Measurements from ENCODE around the gene MBD6.
"Not testable (repeated sequence)": the region's sequence is repeated elsewhere in the genome, so short reads cannot be mapped to it uniquely, and the experiment has no call there.

Gene MBD6

DNA sequence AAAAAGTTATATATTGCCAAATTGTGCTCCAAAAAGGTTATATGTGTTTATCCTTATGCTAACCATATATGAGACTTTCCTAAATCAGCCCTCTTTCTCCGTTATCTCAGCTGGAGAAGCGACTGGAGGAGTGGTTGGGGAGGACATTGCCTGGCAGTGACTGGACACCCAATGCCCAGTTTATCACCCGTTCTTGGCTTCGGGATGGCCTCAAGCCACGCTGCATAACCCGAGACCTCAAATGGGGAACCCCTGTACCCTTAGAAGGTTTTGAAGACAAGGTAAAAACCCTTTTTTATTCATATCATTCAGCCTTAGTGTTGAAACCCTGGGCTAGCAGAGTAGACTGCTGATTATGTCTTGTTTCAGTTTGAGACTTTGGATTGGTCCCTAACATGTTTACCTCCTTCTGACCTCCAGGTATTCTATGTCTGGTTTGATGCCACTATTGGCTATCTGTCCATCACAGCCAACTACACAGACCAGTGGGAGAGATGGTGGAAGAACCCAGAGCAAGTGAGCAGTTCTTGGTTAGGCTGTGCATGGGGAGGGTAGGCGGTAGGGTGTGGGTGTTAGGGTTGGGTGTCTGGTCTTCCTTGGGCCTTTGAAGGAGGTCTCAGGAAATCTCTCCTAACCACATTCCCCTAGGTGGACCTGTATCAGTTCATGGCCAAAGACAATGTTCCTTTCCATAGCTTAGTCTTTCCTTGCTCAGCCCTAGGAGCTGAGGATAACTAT lies 10.9 kb upstream of the MBD6 start:
- no peak for DNase-seq
- in situ Hi-C loops (cut with HindIII; ENCODE audit: low pct_ligation_motif_present, low pct_unique_long_range_greater_than_20kb, low sequenced_read_pairs) = no loop called here

DNA sequence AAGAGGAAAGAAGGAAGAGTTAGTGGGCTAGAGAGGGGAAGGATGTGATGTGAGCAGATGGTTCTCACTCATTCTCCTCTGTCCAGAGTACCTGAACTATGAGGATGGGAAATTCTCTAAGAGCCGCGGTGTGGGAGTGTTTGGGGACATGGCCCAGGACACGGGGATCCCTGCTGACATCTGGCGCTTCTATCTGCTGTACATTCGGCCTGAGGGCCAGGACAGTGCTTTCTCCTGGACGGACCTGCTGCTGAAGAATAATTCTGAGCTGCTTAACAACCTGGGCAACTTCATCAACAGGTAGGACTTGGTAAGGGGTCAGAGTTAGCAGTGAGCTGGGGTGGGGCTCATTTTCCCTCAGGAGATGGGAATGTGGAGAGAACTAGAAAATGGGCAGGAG lies 10.0 kb upstream of the MBD6 start:
- in situ Hi-C loops (cut with HindIII; ENCODE audit: low pct_ligation_motif_present, low pct_unique_long_range_greater_than_20kb, low sequenced_read_pairs) = no loop called here
- DNase-seq = no peak

DNA sequence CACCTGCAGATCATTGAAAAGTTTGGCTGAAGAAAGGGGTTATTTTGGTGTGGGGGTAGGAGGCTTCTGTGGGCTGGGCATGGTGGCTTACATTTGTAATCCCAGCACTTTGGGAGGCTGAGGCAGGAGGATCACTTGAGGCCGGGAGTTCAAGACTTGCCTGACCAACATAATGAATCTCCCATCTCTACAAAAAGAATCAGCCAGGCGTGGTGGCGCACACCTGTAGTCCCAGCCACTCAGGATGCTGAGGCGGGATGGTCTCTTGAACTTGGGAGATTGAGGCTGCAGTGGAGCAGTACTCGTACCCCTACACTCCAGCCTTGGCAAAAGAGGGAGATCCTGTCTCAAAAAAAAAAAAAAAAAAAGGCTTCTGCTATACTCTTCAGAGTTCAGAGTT lies 9.4 kb upstream of the MBD6 start:
- DNase-seq = no peak
- in situ Hi-C loops (cut with HindIII; ENCODE audit: low pct_ligation_motif_present, low pct_unique_long_range_greater_than_20kb, low sequenced_read_pairs) = no loop called here

DNA sequence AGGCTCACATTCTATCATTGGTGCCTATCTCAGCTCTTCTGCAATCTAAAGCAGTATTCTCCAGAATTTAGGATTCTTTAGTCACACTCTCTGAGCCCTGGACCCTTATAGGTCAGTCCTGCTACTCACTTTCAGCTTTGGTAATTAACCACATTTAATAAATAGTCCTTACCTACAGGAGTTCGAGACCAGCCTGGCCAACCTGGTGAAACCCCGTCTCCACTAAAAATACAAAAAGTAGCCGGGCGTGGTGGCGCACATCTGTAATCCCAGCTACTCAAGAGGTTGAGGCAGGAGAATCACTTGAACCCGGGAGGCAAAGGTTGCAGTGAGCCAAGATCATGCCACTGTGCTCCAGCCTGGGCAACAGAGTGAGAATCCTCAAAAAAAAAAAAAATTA lies 8.9 kb upstream of the MBD6 start:
- in situ Hi-C loops (cut with HindIII; ENCODE audit: low pct_ligation_motif_present, low pct_unique_long_range_greater_than_20kb, low sequenced_read_pairs); DNase-seq: not testable (repeated sequence)

DNA sequence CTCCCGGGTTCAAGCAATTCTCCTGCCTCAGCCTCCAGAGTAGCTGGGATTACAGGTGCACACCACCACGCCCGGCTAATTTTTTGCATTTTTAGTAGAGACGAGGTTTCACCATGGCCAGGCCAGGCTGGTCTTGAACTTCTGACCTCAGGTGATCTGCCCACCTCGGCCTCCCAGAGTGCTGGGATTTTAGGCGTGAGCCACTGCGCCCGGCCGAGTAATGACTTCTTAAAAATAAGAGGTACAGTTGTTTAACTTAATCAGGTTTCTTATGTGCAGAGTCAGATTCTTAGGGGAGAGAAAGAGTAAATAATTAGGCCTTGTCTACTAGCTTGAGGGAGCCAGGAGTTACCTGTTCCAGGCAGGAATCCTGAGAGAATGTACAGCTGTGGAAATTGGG lies 8.4 kb upstream of the MBD6 start:
- DNase-seq; in situ Hi-C loops (cut with HindIII; ENCODE audit: low pct_ligation_motif_present, low pct_unique_long_range_greater_than_20kb, low sequenced_read_pairs): not testable (repeated sequence)

DNA sequence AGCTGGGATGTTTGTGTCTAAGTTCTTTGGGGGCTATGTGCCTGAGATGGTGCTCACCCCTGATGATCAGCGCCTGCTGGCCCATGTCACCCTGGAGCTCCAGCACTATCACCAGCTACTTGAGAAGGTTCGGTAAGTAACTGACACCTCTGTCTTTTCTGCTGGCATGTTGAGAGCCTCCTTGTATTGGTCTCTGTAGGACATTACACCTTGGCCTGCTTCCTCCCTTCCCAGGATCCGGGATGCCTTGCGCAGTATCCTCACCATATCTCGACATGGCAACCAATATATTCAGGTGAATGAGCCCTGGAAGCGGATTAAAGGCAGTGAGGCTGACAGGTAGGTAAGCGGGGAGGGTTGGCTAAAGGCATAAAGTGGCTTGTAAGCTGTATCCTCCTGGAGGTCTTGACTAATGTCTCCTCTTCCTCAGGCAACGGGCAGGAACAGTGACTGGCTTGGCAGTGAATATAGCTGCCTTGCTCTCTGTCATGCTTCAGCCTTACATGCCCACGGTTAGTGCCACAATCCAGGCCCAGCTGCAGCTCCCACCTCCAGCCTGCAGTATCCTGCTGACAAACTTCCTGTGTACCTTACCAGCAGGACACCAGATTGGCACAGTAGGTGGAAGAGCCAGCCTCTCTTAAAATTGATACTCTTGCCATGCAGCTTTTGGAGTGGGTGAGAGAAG lies 7.8 kb upstream of the MBD6 start:
- DNase-seq = no peak
- in situ Hi-C loops (cut with HindIII; ENCODE audit: low pct_ligation_motif_present, low pct_unique_long_range_greater_than_20kb, low sequenced_read_pairs) = no loop called here

DNA sequence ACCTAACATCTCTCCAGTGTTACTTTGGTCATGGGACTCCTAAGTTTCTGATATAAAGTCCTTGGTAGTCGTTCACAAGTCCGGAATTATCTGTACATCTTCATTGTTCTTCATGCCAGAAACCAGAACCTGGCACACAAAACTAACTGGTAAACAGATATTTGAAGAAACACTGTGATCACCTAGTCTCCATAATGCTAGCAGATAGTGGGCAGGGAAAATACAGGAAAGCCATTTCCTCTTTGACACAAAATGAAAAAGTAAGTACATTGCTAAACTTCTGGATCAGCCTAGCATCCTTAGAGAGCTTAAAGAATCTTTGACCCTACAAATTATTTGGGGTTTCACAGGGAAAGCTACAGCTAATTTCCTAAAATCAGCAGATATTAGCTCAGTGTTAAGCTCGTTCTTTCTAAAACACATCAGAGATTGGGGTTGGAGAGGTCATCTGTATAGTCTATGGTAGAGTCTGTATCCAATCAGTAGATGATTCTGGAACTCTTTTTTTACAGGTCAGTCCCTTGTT lies 7.2 kb upstream of the MBD6 start:
- no peak for DNase-seq
- in situ Hi-C loops (cut with HindIII; ENCODE audit: low pct_ligation_motif_present, low pct_unique_long_range_greater_than_20kb, low sequenced_read_pairs) = no loop called here

DNA sequence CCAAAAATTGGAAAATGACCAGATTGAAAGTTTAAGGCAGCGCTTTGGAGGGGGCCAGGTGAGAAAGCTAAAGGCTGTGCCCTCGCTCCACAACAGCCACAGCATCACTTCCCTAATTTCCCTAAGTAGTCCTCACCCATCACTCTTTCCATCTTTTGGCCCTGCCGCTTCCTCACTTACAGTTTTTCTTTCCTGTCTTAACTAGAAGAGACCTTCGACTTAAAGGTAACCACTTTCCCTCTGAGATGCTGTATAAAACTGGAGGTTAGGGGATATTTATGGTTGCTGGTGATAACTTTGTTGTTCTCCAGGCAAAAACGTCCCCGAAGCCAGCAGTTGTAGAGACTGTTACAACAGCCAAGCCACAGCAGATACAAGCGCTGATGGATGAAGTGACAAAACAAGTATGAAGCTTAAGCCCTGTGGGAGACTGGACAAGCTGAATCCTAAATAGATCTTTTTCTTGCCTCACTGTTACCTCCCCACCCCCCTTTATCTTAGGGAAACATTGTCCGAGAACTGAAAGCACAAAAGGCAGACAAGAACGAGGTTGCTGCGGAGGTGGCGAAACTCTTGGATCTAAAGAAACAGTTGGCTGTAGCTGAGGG lies 6.6 kb upstream of the MBD6 start:
- no peak for DNase-seq
- in situ Hi-C loops (cut with HindIII; ENCODE audit: low pct_ligation_motif_present, low pct_unique_long_range_greater_than_20kb, low sequenced_read_pairs) = no loop called here

DNA sequence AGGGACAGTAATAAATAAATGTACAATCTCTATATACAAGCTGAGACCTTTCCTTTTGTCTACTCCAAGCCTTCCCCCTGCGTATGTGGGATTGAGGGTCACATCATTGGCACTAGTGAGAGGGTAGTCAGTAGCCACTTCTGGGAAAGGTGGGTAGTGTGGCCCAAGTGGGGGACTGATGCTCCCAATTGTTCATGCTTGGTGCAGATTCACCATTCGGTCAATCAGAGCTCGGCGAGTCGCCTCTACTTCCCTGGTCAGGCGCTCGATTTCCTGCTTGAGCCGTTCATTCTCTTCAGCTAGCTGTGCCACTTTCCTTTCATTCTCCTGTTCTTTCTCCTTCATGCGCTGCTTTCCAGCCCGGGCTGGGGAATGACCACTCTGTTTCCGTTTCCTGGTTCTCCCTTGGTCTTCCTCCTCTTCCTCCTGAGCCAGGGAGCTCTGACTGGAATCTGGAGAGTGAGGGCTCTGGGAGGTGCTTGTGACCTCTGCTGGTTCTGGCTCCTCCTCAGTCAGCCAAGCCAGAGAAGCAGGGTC lies 5.9 kb upstream of the MBD6 start:
- in situ Hi-C loops (cut with HindIII; ENCODE audit: low pct_ligation_motif_present, low pct_unique_long_range_greater_than_20kb, low sequenced_read_pairs) = no loop called here
- DNase-seq = no peak

DNA sequence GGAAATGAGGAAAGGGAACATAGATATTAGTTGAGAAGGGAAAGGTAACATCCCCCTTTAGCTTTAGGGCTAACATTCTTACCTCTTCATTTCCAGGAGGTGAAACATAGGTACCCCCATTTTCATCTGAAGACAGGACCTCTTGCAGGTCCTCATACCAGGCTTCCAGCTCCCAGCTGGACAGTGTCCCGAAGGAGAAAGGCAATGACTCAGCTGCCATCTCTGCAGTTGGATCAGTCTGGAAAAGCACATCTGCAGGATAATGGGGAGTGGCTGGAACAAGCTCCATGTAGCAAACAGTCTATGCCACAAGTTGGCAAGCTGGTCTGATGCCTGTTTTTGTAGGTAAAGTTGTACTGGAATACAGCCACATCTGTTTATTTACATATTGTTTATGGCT lies 5.4 kb upstream of the MBD6 start:
- peak; percentile 39 for DNase-seq
- in situ Hi-C loops (cut with HindIII; ENCODE audit: low pct_ligation_motif_present, low pct_unique_long_range_greater_than_20kb, low sequenced_read_pairs) = no loop called here

DNA sequence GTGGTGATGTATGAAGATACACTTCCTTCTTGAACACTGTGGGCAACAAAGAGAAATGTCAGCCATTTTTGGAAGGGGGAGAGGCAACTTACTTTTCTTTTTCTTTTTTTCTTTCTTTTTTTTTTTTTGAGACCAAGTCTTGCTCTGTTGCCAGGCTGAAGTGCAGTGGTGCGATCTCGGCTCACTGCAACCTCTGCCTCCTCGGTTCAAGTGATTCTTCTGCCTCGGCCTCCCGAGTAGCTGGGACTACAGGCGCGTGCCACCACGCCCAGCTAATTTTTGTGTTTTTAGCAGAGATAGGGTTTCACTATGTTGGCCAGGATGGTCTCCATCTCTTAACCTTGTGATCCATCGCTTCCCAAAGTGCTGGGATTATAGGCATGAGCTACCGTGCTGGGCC lies 4.9 kb upstream of the MBD6 start:
- in situ Hi-C loops (cut with HindIII; ENCODE audit: low pct_ligation_motif_present, low pct_unique_long_range_greater_than_20kb, low sequenced_read_pairs); DNase-seq: not testable (repeated sequence)

DNA sequence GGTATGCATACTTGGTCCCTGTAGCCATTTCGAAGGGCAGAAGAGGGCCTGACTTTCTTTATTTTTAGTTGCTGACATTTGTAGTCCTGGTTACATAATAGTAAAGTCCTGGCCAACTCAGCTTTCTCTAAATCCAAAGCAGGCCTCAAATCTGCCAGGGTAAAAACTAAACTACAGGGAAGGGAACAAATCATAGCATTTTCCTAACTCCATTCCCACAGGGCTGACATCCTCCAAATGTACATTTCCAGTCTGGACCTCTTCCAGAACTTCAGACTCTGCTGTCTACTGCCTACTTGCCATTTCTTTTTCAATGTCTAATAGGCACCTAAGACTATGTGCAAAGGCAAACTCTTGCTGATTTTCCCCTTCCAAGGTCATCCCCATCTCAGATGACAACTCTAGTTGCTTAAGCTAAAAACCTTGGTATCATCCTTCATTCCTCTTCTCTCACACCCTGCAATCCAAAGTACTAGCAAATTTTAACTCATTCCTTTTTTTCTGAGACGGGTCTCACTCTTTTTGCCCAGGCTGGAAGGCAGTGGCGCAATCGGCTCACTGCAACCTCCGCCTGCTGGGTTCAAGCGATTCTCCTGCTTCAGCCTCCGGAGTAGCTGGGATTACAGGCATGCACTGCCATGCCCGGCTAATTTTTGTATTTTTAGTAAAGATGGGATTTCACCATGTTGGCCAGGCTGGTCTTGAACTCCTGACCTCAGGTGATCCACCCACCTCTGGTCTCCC lies 4.3 kb upstream of the MBD6 start:
- in situ Hi-C loops (cut with HindIII; ENCODE audit: low pct_ligation_motif_present, low pct_unique_long_range_greater_than_20kb, low sequenced_read_pairs) = no loop called here
- no peak for DNase-seq

DNA sequence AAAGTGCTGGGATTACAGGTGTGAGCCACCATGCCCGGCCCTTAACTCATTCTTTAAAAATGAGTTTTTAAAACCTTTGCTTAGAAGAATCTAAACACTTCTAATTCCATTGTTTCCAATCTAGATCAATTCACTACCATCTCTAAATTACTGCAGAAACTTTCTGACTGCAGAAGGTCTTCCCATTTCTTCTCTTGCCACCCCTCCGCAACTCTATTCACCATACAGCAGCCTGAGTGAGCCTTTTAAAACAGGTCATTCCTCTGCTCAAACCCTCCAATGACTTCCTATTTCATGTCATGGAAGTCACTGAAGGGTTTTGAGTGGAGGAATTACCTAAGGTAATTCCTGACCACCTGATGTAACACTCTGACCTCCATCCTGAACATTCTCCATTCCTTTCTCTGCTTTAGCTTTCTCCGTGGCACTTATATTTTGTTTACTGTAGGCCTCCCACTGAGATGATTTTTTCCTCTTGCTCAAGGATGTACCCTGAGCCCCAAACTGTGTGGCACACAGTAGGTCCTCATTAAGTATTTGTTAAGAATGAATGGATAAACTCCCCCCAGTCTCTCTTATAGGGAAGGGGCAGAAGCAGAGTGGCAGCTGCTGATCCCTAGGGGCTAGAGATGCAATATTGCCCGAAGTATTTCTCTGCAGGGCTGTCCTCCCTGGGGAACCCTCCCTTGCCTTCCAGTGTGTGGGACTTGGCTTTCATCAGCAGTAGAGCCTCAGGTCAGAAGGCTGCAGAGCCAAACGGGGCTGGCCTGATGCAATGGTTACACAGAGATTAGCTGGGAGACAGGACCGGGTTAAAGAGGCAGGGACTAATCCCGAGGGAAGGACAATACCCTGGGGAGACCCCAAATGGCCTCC lies 3.5 kb upstream of the MBD6 start:
- DNase-seq = peak; percentile 38
- in situ Hi-C loops (cut with HindIII; ENCODE audit: low pct_ligation_motif_present, low pct_unique_long_range_greater_than_20kb, low sequenced_read_pairs) = no loop called here

DNA sequence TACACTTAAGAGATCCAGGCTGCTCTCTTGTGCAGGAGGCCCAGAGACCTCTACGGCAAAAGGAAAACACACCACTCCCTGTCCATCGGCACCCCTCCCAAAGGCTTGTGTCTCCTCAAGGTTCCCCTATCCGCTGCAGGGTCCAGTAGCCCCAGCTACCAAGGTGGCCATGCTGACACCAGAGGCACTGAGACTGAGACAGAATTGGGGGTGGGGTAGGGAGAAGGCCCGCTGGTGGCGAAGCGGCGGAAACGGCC lies 2.9 kb upstream of the MBD6 start:
- in situ Hi-C loops (cut with HindIII; ENCODE audit: low pct_ligation_motif_present, low pct_unique_long_range_greater_than_20kb, low sequenced_read_pairs) = no loop called here
- no peak for DNase-seq

DNA sequence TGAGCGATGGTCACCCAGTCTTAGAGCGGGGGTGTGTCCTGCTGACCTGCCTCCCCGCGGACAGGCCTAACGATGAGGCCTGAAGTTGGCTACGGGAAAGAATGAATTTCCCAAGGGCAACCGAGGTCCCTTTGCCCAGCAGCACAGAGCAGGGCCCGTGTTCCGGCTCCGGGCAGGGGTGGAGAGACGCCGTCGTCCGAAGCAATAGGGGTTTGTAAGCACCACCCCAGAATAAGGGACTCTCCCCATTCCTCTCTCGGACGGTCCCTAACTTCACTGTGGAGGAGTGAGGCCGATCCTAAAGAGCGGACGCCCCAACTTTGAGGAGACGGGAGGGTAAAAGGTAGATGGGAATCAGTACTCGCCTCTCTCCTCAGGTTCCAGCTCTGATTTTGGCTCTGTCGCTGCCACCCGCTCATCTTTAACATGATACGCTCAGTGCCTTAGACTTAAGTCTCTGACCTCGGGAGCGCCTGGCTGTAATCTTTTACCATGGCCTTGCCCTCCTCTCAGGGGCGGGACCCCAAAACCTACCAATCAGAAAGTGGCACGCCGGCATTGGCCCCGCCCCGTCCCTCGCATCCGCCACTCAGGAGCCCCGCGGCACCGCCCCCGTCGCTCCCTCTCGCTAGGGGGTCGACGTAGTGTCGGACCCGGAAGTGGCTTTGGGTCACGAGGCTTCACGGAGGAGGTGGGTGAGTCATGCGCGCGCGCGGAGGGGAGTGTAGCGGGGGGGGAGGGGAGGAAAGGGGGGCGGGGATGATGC lies 2.4 kb upstream of the MBD6 start, which contains the start of gene DDIT3:
TSS of gene DDIT3 (minus strand) at position 462 of the 766 bp plus-strand sequence. CDS start 3,108 bp downstream, outside the sequence.
- in situ Hi-C loops (cut with HindIII; ENCODE audit: low pct_ligation_motif_present, low pct_unique_long_range_greater_than_20kb, low sequenced_read_pairs) = no loop called here
- DNase-seq = peak; percentile 100

DNA sequence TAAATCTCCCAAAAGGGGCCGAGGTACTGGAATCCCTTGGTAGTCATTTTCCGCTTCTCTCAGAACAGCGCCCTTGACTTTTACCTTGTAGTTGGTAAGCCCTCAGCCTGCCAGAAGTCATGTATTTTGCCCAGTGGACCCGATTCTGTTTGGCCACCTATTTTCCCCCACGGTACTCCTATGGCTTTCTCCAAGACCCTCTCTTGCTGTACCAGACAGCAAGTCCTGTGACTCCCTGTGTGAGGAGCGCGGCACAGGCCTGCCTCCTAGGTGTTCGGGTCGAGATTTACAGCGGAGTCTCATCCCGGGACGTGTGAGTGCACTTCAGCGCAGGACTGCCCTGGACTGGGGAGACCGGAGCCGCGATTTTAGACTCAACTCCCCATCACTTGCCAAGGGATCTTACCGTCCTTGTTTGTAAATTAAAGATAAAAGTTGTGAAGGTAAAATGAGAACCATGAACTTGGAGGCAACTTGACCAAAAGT lies 1.1 kb upstream of the MBD6 start:
- peak; percentile 42 for DNase-seq
- in situ Hi-C loops (cut with HindIII; ENCODE audit: low pct_ligation_motif_present, low pct_unique_long_range_greater_than_20kb, low sequenced_read_pairs) = no loop called here
